GM20000 (cell line): ENCODE data around the gene ASTL.
"Not testable (repeated sequence)": the region's sequence is repeated elsewhere in the genome, so short reads cannot be mapped to it uniquely, and the experiment has no call there.

Source experiments
- DNase-seq: peaks from one replicate; pipeline ENCODE4 v3.0.0; 2012; ENCODE audit warnings: low spot score
- CTCF ChIP-seq: IDR thresholded peaks from 2 replicates; pipeline ENCODE4 v1.5.1; 2012; ENCODE audit warnings: mild to moderate bottlenecking, control low read depth; ENCODE audit errors: extremely low read depth, missing control alignments

The ASTL gene

DNA sequence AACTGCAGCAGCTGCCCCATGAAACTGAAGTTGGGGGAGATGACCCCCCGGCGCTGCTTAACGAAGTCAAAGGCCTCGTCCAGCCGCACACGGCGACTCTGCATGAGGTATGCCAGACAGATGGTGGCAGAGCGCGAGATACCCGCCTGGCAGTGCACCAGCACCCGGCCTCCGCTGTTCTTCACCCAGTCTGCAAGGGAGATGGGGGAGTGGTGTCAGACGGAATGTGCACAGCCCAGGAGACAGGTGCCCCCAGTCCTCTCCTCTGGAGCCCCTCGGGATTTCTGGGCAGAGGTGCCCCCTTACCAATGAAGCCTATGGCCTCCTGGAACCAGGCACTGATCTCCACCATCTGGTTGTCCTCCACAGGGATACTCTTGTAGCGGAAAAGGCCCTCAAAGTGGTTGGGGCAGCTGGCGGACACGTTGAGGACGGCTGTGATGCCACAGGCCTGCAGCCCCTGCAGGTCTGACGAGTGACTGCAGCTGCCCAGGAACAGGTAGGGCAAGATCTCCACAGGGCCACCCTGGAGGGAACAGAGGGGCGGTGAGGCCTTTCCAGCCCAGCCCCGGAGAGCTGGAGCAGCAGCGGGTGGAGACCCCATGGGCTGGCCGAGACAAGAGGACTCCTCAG lies 5.7 kb upstream of the ASTL start:
- TF ChIP-seq CTCF: peak; percentile 11
- DNase-seq: peak; percentile 61

DNA sequence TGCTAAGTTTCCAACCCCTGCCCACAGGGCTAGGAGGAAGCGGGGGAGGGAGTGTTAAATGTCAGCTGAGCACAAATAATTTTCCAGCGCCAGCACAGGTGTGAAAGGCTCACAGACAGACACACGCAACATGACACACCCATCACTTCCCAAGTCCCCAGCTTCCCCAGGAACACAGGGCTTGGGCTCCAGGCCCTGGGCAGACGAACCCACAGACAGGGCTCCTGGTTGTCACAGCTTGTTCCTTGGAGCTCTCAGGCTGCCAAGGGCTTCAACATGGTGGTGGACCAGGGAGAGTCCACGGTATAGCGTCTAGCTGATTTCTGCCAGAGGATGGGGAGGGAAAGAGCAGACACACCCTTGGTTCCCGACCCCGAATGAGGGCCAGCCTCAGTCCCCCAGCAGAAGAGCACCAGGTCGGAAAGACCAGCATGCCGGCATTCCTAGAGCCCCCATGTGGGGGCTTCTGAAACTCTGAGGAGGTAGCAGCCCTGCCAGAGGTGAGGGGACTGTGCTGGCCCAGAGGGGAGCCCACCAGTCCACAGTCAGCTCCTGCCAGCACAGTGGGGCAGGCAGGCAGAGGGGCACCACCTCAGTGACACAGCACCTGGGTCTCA lies 5.0 kb upstream of the ASTL start:
- DNase-seq: no peak

GRCh38 chr2:96142217-96143113 lies 4.2 kb upstream of the ASTL start:
- peak; percentile 53 for TF ChIP-seq CTCF
- DNase-seq: peak; percentile 76

More for the DNA sequence above, 5.0 kb upstream of the ASTL start:
- no peak for TF ChIP-seq CTCF

- not testable (repeated sequence) for DNase-seq
These were observed 3.3 kb upstream of the ASTL start for GRCh38 chr2:96141624-96141967.

GRCh38 chr2:96140941-96141623 lies 2.8 kb upstream of the ASTL start:
- no peak for TF ChIP-seq CTCF
- peak; percentile 13 for DNase-seq

- no peak for TF ChIP-seq CTCF
- DNase-seq: no peak
These were observed 968 bp upstream of the ASTL start for GRCh38 chr2:96139181-96139758.

- no peak for TF ChIP-seq CTCF
These were observed 752 bp downstream of the ASTL start for GRCh38 chr2:96137321-96138178.

More at GRCh38 chr2:96137321-96138178, 752 bp downstream of the ASTL start:
- peak; percentile 12 for DNase-seq
